Measurements from ENCODE around the gene NFX1. TPM values are rescaled to one million over a fixed set of nuclear protein-coding genes. Genes with fewer than 3 reads are reported as not detected.
"Not testable (repeated sequence)": the region's sequence is repeated elsewhere in the genome, so short reads cannot be mapped to it uniquely, and the experiment has no call there.

Gene NFX1
- total and polyA plus RNA-seq, 9 of the 15 experiments (the other 6 are each of a cell fraction or from before 2014, with no cell fraction given), result 8.8 to 38.9 (median 26.8) TPM

- Histone ChIP-seq H3K4me1 (replicated peaks in 1 of 2; ENCODE audit: control insufficient read depth in 2 of 2, insufficient read depth in 2 of 2, low read length in 2 of 2) (peaks cover 0 to 12% of the 10 kb centered on the region in 2 experiments; a peak in 4 of 5 replicates), H3K9me3 (replicated peaks; ENCODE audit: control insufficient read depth, insufficient read depth, low read depth, low read length) (no peaks in the 10 kb centered on the region; the same call in 1 of the 2 replicates), H3K27ac (ENCODE audit: extremely low read depth, low read depth, low read length) (no peak overlapping the region), H2AFZ (ENCODE audit: low read depth, low read length) (no peak overlapping the region), H3K4me3 (no peak overlapping the region), H3K79me2 (ENCODE audit: control insufficient read depth, insufficient read depth, low read length) (no peaks in the 10 kb centered on the region), H4K20me1 (replicated peaks; ENCODE audit: control insufficient read depth, insufficient read depth, low read length) (no peaks in the 10 kb centered on the region), H3K27me3 (ENCODE audit: control insufficient read depth in 2 of 2, insufficient read depth in 2 of 2, low read length in 2 of 2) (no peaks in the 10 kb centered on the region), H3K9me1 (ENCODE audit: control insufficient read depth, insufficient read depth, low read length) (no peaks in the 10 kb centered on the region), H3K4me2 (ENCODE audit: insufficient read depth, low read length) (no peak overlapping the region), H3K9ac (ENCODE audit: insufficient read depth in 1 of 2, low read depth in 2 of 2, low read length in 2 of 2) (no peak overlapping the region), H3K36me3 (ENCODE audit: control insufficient read depth, insufficient read depth, low read length) (peaks cover 26% of the 10 kb centered on the region; the same call in 2 of the 3 replicates)
- no TSS peak for BruUV-seq (replicated peaks)
- TF ChIP-seq RBM25 (IDR thresholded peaks at IDR 0.05; ENCODE audit: low read depth, low read length, severe bottlenecking), result peak; percentile 59
- no peak for TF ChIP-seq THRAP3 (IDR thresholded peaks at IDR 0.05; ENCODE audit: borderline replicate concordance)
- peak; percentile 35 for TF ChIP-seq ZFP36 (IDR thresholded peaks at IDR 0.05; ENCODE audit: low read depth, low read length, partially characterized antibody)
- TF ChIP-seq BDP1 (IDR thresholded peaks at IDR 0.05; ENCODE audit: insufficient read depth, insufficient read length), result no peak
- ChIA-PET CTCF (ENCODE audit: low intra/inter-chr PET ratio) (no interaction called here), POLR2A (no interaction called here)
- intact Hi-C loops (cut with micrococcal nuclease) (no loop called here), in situ Hi-C loops (cut with MboI) (no loop called here)
- ATAC-seq (no peak), DNase-seq (ENCODE audit: extremely low read depth in 1 of 4, low spot score in 3 of 4) (no peak), FAIRE-seq (no peak)
- 100% methylated on average over 1 of the region's 1 CpG for WGBS (ENCODE audit: insufficient coverage, low coverage, missing lambda C conversion rate)
Observed at GRCh38 chr9:33355933-33356332, 65.6 kb downstream of the NFX1 start.

DNA sequence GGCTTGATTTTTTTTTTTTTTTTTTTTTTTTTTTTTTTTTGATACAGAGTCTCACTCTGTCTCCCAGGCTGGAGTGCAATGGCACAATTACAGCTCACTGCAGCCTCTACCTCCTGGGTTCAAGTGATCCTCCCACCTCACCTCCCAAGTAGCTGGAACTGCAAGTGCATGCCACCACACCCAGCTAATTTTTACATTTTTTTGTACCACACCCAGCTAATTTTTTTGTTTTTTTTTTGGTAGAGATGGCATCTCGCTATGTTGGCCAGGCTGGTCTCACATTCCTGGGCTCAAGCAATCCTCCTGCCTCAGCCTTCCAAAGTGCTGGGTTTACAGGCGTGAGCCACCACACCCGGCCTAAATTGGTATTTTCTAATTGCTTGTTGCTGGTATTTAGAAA is 68.3 kb downstream of the NFX1 start:
- CTCF ChIA-PET (ENCODE audit: low intra/inter-chr PET ratio); H2AFZ ChIP-seq (ENCODE audit: low read depth, low read length); H3K4me1 ChIP-seq (replicated peaks in 1 of 2; ENCODE audit: control insufficient read depth in 2 of 2, insufficient read depth in 2 of 2, low read length in 2 of 2); H3K79me2 ChIP-seq (ENCODE audit: control insufficient read depth, insufficient read depth, low read length); BruUV-seq (replicated peaks); H3K9ac ChIP-seq (ENCODE audit: insufficient read depth in 1 of 2, low read depth in 2 of 2, low read length in 2 of 2); in situ Hi-C loops (cut with MboI); DNase-seq (ENCODE audit: extremely low read depth in 1 of 4, low spot score in 3 of 4); H4K20me1 ChIP-seq (replicated peaks; ENCODE audit: control insufficient read depth, insufficient read depth, low read length); H3K4me2 ChIP-seq (ENCODE audit: insufficient read depth, low read length); intact Hi-C loops (cut with micrococcal nuclease); H3K27me3 ChIP-seq (ENCODE audit: control insufficient read depth in 2 of 2, insufficient read depth in 2 of 2, low read length in 2 of 2); H3K9me1 ChIP-seq (ENCODE audit: control insufficient read depth, insufficient read depth, low read length); FAIRE-seq; H3K4me3 ChIP-seq; H3K9me3 ChIP-seq (replicated peaks; ENCODE audit: control insufficient read depth, insufficient read depth, low read depth, low read length); ATAC-seq; H3K27ac ChIP-seq (ENCODE audit: extremely low read depth, low read depth, low read length): not testable (repeated sequence)
- peaks cover 28% of the 10 kb centered on the region; the same call in 2 of the 3 replicates for H3K36me3 ChIP-seq (ENCODE audit: control insufficient read depth, insufficient read depth, low read length)
- POLR2A ChIA-PET, result interaction anchor here (0.6 kb wide), 1 partner anchor 28 kb away, joined by 3 read pairs; no protein-coding TSS in a partner anchor
- 95% methylated on average over 3 of the region's 3 CpGs for WGBS (ENCODE audit: insufficient coverage, low coverage, missing lambda C conversion rate)

Data from K562 (cell line).